Stimulated activated CD8-positive, alpha-beta memory T cell treated with anti-CD3 and anti-CD28 coated beads, Interleukin-15, amount 100 ng/mL, for 24 hours (primary cell): ENCODE results near the gene SLX9.

Experiments
- DNase-seq: peaks from one replicate; pipeline ENCODE4 v3.0.0-alpha.2; 2020; ENCODE audit warnings: low read depth

SLX9 gene

GRCh38 chr21:44930543-44930981, 9.3 kb upstream of the SLX9 start:
- DNase-seq, result no peak

- DNase-seq, result no peak
Measured at GRCh38 chr21:44931137-44931500, 8.7 kb upstream of the SLX9 start.

GRCh38 chr21:44931501-44932407, 8.1 kb upstream of the SLX9 start:
- DNase-seq, result no peak

GRCh38 chr21:44932408-44933181, 7.2 kb upstream of the SLX9 start:
- peak; percentile 56 for DNase-seq

- DNase-seq, result no peak
Measured at GRCh38 chr21:44933199-44933917, 6.5 kb upstream of the SLX9 start.

- DNase-seq, result no peak
Measured at GRCh38 chr21:44933918-44934260, 5.9 kb upstream of the SLX9 start.

GRCh38 chr21:44934276-44934675, 5.6 kb upstream of the SLX9 start:
- DNase-seq, result no peak

GRCh38 chr21:44934797-44935532, 4.9 kb upstream of the SLX9 start:
- no peak for DNase-seq

- DNase-seq, result no peak
Measured at GRCh38 chr21:44935533-44935927, 4.3 kb upstream of the SLX9 start.

GRCh38 chr21:44938772-44939531, 877 bp upstream of the SLX9 start:
- no peak for DNase-seq

- no peak for DNase-seq
Measured at GRCh38 chr21:44940116-44940631, 345 bp downstream of the SLX9 start.

GRCh38 chr21:44941567-44941966, 1.7 kb downstream of the SLX9 start:
- DNase-seq, result no peak

- no peak for DNase-seq
Measured at GRCh38 chr21:44942566-44942965, 2.7 kb downstream of the SLX9 start.

- DNase-seq, result no peak
Measured at GRCh38 chr21:44943005-44943685, 3.3 kb downstream of the SLX9 start.

- DNase-seq, result no peak
Measured at GRCh38 chr21:44943686-44944550, 4.1 kb downstream of the SLX9 start.

- DNase-seq, result no peak
Measured at GRCh38 chr21:44944596-44944995, 4.8 kb downstream of the SLX9 start.

- DNase-seq, result no peak
Measured at GRCh38 chr21:44946254-44947041, 6.6 kb downstream of the SLX9 start.

- DNase-seq, result no peak
Measured at GRCh38 chr21:44947111-44947929, 7.5 kb downstream of the SLX9 start.
